Activated gamma-delta T cell treated with Interleukin-2 at 50 U/mL for 16 hours (primary cell): ENCODE measurements around the gene ABCC8.

Experiments
- DNase-seq: peaks from one replicate; pipeline ENCODE4 v3.0.0-alpha.2; 2020

Gene ABCC8

GRCh38 chr11:17343257-17343656 is 133.4 kb downstream of the ABCC8 start:
- no peak for DNase-seq
